Activated CD8-positive, alpha-beta memory T cell treated with anti-CD3 and anti-CD28 coated beads for 24 hours (primary cell): ENCODE measurements around the gene PKD2L2.
"Not testable (repeated sequence)": the region's sequence is repeated elsewhere in the genome, so short reads cannot be mapped to it uniquely, and the experiment has no call there.

Experiments
- DNase-seq: peaks from one replicate; pipeline ENCODE4 v3.0.0-alpha.2; 2020

Gene PKD2L2

GRCh38 chr5:137960141-137960540 is 70.9 kb downstream of the PKD2L2 start:
- DNase-seq: no peak

DNA sequence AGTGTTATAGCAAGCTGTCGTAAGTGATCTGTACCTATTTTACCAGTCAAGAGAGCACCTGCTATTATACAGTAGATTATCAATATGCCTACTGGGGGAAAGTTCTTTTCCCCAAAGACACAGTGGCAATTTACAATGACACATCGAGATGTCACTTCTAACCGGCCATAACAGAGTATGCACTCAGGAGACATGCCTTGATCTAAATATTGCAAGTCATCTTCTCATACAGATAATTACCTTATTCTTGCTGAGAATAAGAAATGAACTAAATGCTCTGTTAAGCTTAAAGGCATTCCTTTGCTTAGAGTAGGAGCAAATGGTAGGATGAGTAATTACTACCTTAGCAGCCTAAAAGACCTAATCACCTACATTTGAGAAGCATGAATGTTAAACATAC is 71.6 kb downstream of the PKD2L2 start:
- DNase-seq: no peak

GRCh38 chr5:137970384-137970783 is 81.1 kb downstream of the PKD2L2 start:
- not testable (repeated sequence) for DNase-seq

GRCh38 chr5:137975208-137975607 is 86.0 kb downstream of the PKD2L2 start:
- DNase-seq: no peak

- no peak for DNase-seq
Measured at GRCh38 chr5:137989419-137989818, 100.2 kb downstream of the PKD2L2 start.
